Stimulated activated CD4-positive, alpha-beta T cell treated with anti-CD3 and anti-CD28 coated beads, Interleukin-15, amount 100 ng/mL, for 1 hour (primary cell): ENCODE measurements around the gene NOP58.
"Not testable (repeated sequence)": the region's sequence is repeated elsewhere in the genome, so short reads cannot be mapped to it uniquely, and the experiment has no call there.

Experiments used
- DNase-seq, 2 donors: peaks; one replicate each; pipeline ENCODE4 v3.0.0-alpha.2; 2020; ENCODE audit warnings: low read depth in 1 of 2, low spot score in 1 of 2

The NOP58 gene

GRCh38 chr2:202306034-202306433 lies 40.5 kb downstream of the NOP58 start:
- no peak for DNase-seq

- DNase-seq: no peak
Measured at GRCh38 chr2:202307690-202308089, 42.1 kb downstream of the NOP58 start.

GRCh38 chr2:202311823-202312388 lies 46.3 kb downstream of the NOP58 start:
- no peak for DNase-seq

GRCh38 chr2:202314116-202314515 lies 48.6 kb downstream of the NOP58 start:
- DNase-seq: no peak

- no peak for DNase-seq
Measured at GRCh38 chr2:202317080-202317857, 51.7 kb downstream of the NOP58 start.

GRCh38 chr2:202320362-202320761 lies 54.8 kb downstream of the NOP58 start:
- not testable (repeated sequence) for DNase-seq

- no peak for DNase-seq
Measured at GRCh38 chr2:202322435-202322834, 56.9 kb downstream of the NOP58 start.

- DNase-seq: no peak
Measured at GRCh38 chr2:202327858-202328257, 62.3 kb downstream of the NOP58 start.

- DNase-seq: no peak
Measured at GRCh38 chr2:202335791-202336467, 70.4 kb downstream of the NOP58 start.

GRCh38 chr2:202337151-202337550 lies 71.6 kb downstream of the NOP58 start:
- no peak for DNase-seq

- no peak for DNase-seq
Measured at GRCh38 chr2:202337706-202338346, 72.3 kb downstream of the NOP58 start.

- DNase-seq: no peak
Measured at GRCh38 chr2:202339071-202339870, 73.7 kb downstream of the NOP58 start.

GRCh38 chr2:202344178-202344577 lies 78.6 kb downstream of the NOP58 start:
- no peak for DNase-seq

- no peak for DNase-seq
Measured at GRCh38 chr2:202346180-202346579, 80.6 kb downstream of the NOP58 start.
